T-cell (primary cell): ENCODE results near the gene RELL2. TPM values are rescaled to one million over a fixed set of nuclear protein-coding genes. Genes with fewer than 3 reads are reported as not detected.
"Not testable (repeated sequence)": the region's sequence is repeated elsewhere in the genome, so short reads cannot be mapped to it uniquely, and the experiment has no call there.

Experiments
- ATAC-seq, 4 experiments: fragments of 200-7000 bp in 3 of 4; fragments of 150-1000 bp in 1 of 4; cut with Tn5 transposase; replicated peaks in 1 of 4; 1 replicate in 3 of 4; 2 replicates in 1 of 4; pipeline ENCODE4 v1.10.0; 2021; ENCODE audit warnings: moderate library complexity in 3 of 4, mild to moderate bottlenecking in 2 of 4, moderate number of reproducible peaks in 1 of 4
- CTCF ChIA-PET, 2 donors: fragments of 300-600 bp; sonication (Branson Sonifier 250); formaldehyde crosslinking; loops; one replicate each; lab custom pipeline; 2022; ENCODE audit warnings: antibody characterized with exemption in 2 of 2; lab: Charles Lee
- POLR2A ChIA-PET, 2 donors: fragments of 300-600 bp; sonication (Branson Sonifier 250); formaldehyde crosslinking; loops; one replicate each; lab custom pipeline; 2022; ENCODE audit warnings: antibody characterized with exemption in 2 of 2; lab: Charles Lee
- DNase-seq, 35 experiments: peaks; one replicate each; pipeline versions ENCODE4 v3.0.0 to v3.0.0-alpha.2; 2013 to 2023
- H3K27ac ChIP-seq: one replicate; pipeline ENCODE4 v1.5.1; 2013; ENCODE audit warnings: low read length
- H3K27me3 ChIP-seq, 2 experiments: replicated peaks in 1 of 2; 1 replicate in 1 of 2; 2 replicates in 1 of 2; pipeline versions ENCODE4 v1.6.1 to v1.7.0; 2013; ENCODE audit warnings: low read length in 1 of 2, mixed read lengths in 1 of 2; ENCODE audit not compliant: control insufficient read depth in 2 of 2, insufficient read depth in 2 of 2; ENCODE audit errors: extremely low read depth in 1 of 2
- H3K36me3 ChIP-seq, 2 donors: 1 replicate in 1 of 2; 2 replicates in 1 of 2; pipeline versions ENCODE4 v1.6.1 to v1.7.0; 2013; ENCODE audit warnings: low read length in 1 of 2; ENCODE audit not compliant: control insufficient read depth in 2 of 2, insufficient read depth in 1 of 2; ENCODE audit errors: extremely low read depth in 1 of 2
- H3K4me1 ChIP-seq, 2 experiments: 1 replicate in 1 of 2; 2 replicates in 1 of 2; pipeline versions ENCODE4 v1.6.1 to v1.7.0; 2013; ENCODE audit warnings: low read length in 2 of 2, mixed read lengths in 1 of 2; ENCODE audit not compliant: insufficient read depth in 2 of 2, control insufficient read depth in 1 of 2; ENCODE audit errors: extremely low read depth in 1 of 2
- H3K4me3 ChIP-seq, 2 donors: 1 replicate in 1 of 2; 2 replicates in 1 of 2; pipeline versions ENCODE4 v1.5.1 to v1.7.0; 2013; ENCODE audit warnings: mild to moderate bottlenecking in 2 of 2, low read length in 1 of 2, moderate library complexity in 1 of 2; ENCODE audit not compliant: control insufficient read depth in 1 of 2; ENCODE audit errors: extremely low read depth in 1 of 2
- H3K9me3 ChIP-seq: 2 replicates; pipeline ENCODE4 v1.7.0; 2013
- H3K27ac Mint-ChIP-seq, 2 donors: one replicate each; pipeline ENCODE4 v1.8.0; 2020 to 2021; ENCODE audit warnings: mild to moderate bottlenecking in 2 of 2, mixed read lengths in 2 of 2
- H3K27me3 Mint-ChIP-seq, 2 donors: one replicate each; pipeline ENCODE4 v1.8.0; 2021 to 2022; ENCODE audit warnings: mixed read lengths in 2 of 2
- H3K36me3 Mint-ChIP-seq: one replicate; pipeline ENCODE4 v1.8.0; 2021; ENCODE audit warnings: mixed read lengths
- H3K4me1 Mint-ChIP-seq, 3 donors: one replicate each; pipeline ENCODE4 v1.8.0; 2020 to 2022; ENCODE audit warnings: mixed read lengths in 3 of 3, mild to moderate bottlenecking in 1 of 3
- H3K4me3 Mint-ChIP-seq, 3 donors: one replicate each; pipeline ENCODE4 v1.8.0; 2020 to 2022; ENCODE audit warnings: mild to moderate bottlenecking in 3 of 3, mixed read lengths in 3 of 3, moderate library complexity in 3 of 3
- H3K9me3 Mint-ChIP-seq, 3 donors: one replicate each; pipeline ENCODE4 v1.8.0; 2020 to 2022; ENCODE audit warnings: mixed read lengths in 3 of 3
- WGBS: methylation state at CpG from one replicate; pipeline ENCODE4 v1.1.5; 2013; ENCODE audit warnings: missing lambda C conversion rate; ENCODE audit not compliant: insufficient coverage; 5-methylcytosine and 5-hydroxymethylcytosine counted together
- total RNA-seq, 35 experiments: library from RNA in 6 of 35; stranded (reverse) in 6 of 35; fragments of 120-200 nt in 1 of 35; gene quantifications; one replicate each; pipeline versions ENCODE4 v1.2.1 to v1.2.4 and lab custom pipeline; 2013 to 2026

The RELL2 gene
- total RNA-seq, 5 donors from 2014 or later (not counting 1 experiment from before 2014, with no cell fraction given): 15.3 to 30.7 (median 26.0) TPM

- Histone ChIP-seq H3K27ac (peak overlapping the region; percentile 83), H3K4me3 (no peak overlapping the region), H3K4me1 (peaks cover 44 to 88% of the 10 kb centered on the region in 2 experiments), H3K9me3 (no peaks in the 10 kb centered on the region), H3K36me3 (peaks cover 0 to 9% of the 10 kb centered on the region in 2 donors), H3K27me3 (no peaks in the 10 kb centered on the region)
- Mint-ChIP-seq H3K4me3 (peak overlapping the region; percentile 39 to 73 (median 49)), H3K27me3 (no peaks in the 10 kb centered on the region), H3K36me3 (peaks cover 16% of the 10 kb centered on the region), H3K9me3 (no peaks in the 10 kb centered on the region), H3K4me1 (peaks cover 93 to 99% (median 94%) of the 10 kb centered on the region in 3 donors), H3K27ac (peak overlapping the region; percentile 88 to 92)
- no CpG with 5 or more reads among the region's 1 CpG for WGBS
- ChIA-PET POLR2A (interaction anchor here (0.7 to 1.2 kb wide), 4 partner anchors 9 to 1223 kb away, joined by 3 to 17 read pairs (median 4); no protein-coding TSS in a partner anchor), CTCF (interaction anchor here (0.7 to 5.3 kb wide), 11 partner anchors 9 to 817 kb away, joined by 3 to 86 read pairs (median 6); partner anchors contain the start of genes DIAPH1 (in 1 of the 2), HDAC3 (in 1 of the 2), RELL2 (in 1 of the 2) and TAF7 (in 1 of the 2))
- DNase-seq (no peak), ATAC-seq (no peak)
These were observed 28.2 kb upstream of the RELL2 start for GRCh38 chr5:141608557-141608956.

DNA sequence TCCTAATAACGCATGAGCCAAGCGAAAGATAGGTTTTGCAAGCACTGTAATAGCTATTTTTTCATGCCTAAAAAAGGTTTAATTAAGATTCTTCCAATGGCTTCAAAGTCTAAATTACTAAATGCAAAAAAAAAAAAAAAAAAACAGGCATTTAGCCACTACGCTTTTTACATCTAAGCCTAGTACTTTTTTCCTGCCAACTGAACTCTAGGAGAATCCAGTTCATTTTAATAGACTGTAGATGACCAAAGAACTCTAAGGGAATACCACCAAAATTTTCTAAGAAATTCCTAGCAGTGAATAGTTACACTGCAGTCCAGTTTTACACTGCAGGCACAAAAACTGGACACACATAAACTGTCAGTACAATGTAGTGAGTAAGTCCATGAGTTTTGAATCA, 27.8 kb upstream of the RELL2 start:
- ChIA-PET CTCF (interaction anchor here (0.5 to 5.3 kb wide), 11 partner anchors 9 to 1219 kb away, joined by 3 to 86 read pairs (median 6); partner anchors contain the start of genes DIAPH1 (in 1 of the 2) and TAF7 (in 1 of the 2)), POLR2A (interaction anchor here (0.6 to 1.2 kb wide), 4 partner anchors 8 to 1223 kb away, joined by 3 to 17 read pairs (median 4); no protein-coding TSS in a partner anchor)
- Mint-ChIP-seq H3K27me3 (no peaks in the 10 kb centered on the region), H3K27ac (peak overlapping the region; percentile 88 to 92), H3K36me3 (peaks cover 16% of the 10 kb centered on the region), H3K4me3 (peak overlapping the region in 1 of 3 donors; percentile 73), H3K9me3 (no peaks in the 10 kb centered on the region), H3K4me1 (peaks cover 92 to 99% (median 94%) of the 10 kb centered on the region in 3 donors)
- WGBS: no CpG with 5 or more reads among the region's 3 CpGs
- no peaks in the 10 kb centered on the region for H3K27me3 ChIP-seq
- H3K36me3 ChIP-seq: peaks cover 0 to 9% of the 10 kb centered on the region in 2 donors
- H3K4me1 ChIP-seq: peaks cover 43 to 87% of the 10 kb centered on the region in 2 experiments
- H3K27ac ChIP-seq: peak overlapping the region; percentile 83
- DNase-seq: no peak
- H3K9me3 ChIP-seq: no peaks in the 10 kb centered on the region
- no peak for ATAC-seq
- H3K4me3 ChIP-seq: no peak overlapping the region

- H3K27me3 Mint-ChIP-seq, POLR2A ChIA-PET, H3K9me3 Mint-ChIP-seq, H3K4me3 ChIP-seq, H3K36me3 ChIP-seq, H3K27me3 ChIP-seq, H3K9me3 ChIP-seq, ATAC-seq, DNase-seq: not testable (repeated sequence)
- peaks cover 42 to 86% of the 10 kb centered on the region in 2 experiments for H3K4me1 ChIP-seq
- peak overlapping the region; percentile 83 for H3K27ac ChIP-seq
- Mint-ChIP-seq H3K4me1 (peaks cover 92 to 99% (median 94%) of the 10 kb centered on the region in 3 donors), H3K36me3 (peaks cover 21% of the 10 kb centered on the region), H3K27ac (peak overlapping the region; percentile 88 to 92), H3K4me3 (peak overlapping the region; percentile 21 to 73 (median 53))
- WGBS: no CpG with 5 or more reads among the region's 7 CpGs
- CTCF ChIA-PET: interaction anchor here (0.5 to 5.3 kb wide), 4 partner anchors 8 to 1220 kb away, joined by 3 to 86 read pairs (median 5); partner anchors contain the start of gene DIAPH1 (in 1 of the 2)
These were observed 26.9 kb upstream of the RELL2 start for GRCh38 chr5:141609921-141610320.

DNA sequence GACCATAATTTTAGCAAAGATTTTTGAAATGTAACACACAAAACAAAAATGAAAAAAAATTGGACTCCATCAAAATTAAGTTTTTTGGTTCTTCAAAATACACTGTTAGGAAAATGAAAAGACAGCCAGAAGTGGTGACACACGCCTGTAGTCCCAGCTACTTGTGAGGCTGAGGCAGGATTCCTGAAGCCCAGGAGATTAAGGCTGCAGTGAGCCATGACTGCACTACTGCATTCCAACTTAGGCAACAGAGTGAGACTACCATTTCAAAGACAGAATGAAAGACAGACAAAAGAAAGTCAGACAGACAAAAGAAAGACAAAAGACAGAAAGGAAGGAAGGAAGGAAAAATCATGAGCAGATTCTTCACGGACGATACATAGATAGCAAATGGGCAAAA, 25.5 kb upstream of the RELL2 start:
- ChIA-PET CTCF (no interaction called here), POLR2A (interaction anchor here in 1 of 2 donors (0.7 kb wide), 1 partner anchor 9 kb away, joined by 3 read pairs; no protein-coding TSS in a partner anchor)
- peaks cover 25% of the 10 kb centered on the region for H3K36me3 Mint-ChIP-seq
- DNase-seq (no peak), ATAC-seq (no peak)
- H3K27ac Mint-ChIP-seq: peak overlapping the region; percentile 58 to 92
- H3K4me1 Mint-ChIP-seq: peaks cover 92 to 96% (median 94%) of the 10 kb centered on the region in 3 donors
- Histone ChIP-seq H3K27me3 (no peaks in the 10 kb centered on the region), H3K9me3 (no peaks in the 10 kb centered on the region), H3K36me3 (peaks cover 0 to 9% of the 10 kb centered on the region in 2 donors), H3K4me1 (peaks cover 51 to 81% of the 10 kb centered on the region in 2 experiments), H3K4me3 (no peak overlapping the region), H3K27ac (peak overlapping the region; percentile 28)
- 76% methylated on average over 3 of the region's 3 CpGs for WGBS
- H3K9me3 Mint-ChIP-seq: no peaks in the 10 kb centered on the region
- H3K4me3 Mint-ChIP-seq: peak overlapping the region; percentile 14 to 73 (median 32)
- no peaks in the 10 kb centered on the region for H3K27me3 Mint-ChIP-seq

GRCh38 chr5:141613344-141613743, 23.5 kb upstream of the RELL2 start:
- H3K36me3 Mint-ChIP-seq: peaks cover 32% of the 10 kb centered on the region
- no peak for DNase-seq
- no peaks in the 10 kb centered on the region for H3K27me3 Mint-ChIP-seq
- no peak overlapping the region for H3K4me3 ChIP-seq
- H3K27ac Mint-ChIP-seq: peak overlapping the region; percentile 72 to 73
- peaks cover 0 to 9% of the 10 kb centered on the region in 2 donors for H3K36me3 ChIP-seq
- peaks cover 86 to 93% (median 89%) of the 10 kb centered on the region in 3 donors for H3K4me1 Mint-ChIP-seq
- peaks cover 42 to 73% of the 10 kb centered on the region in 2 experiments for H3K4me1 ChIP-seq
- H3K9me3 Mint-ChIP-seq: no peaks in the 10 kb centered on the region
- peak overlapping the region; percentile 4 to 53 (median 52) for H3K4me3 Mint-ChIP-seq
- POLR2A ChIA-PET: interaction anchor here (0.6 to 1.3 kb wide), 2 partner anchors 12 to 33 kb away, joined by 7 read pairs; no protein-coding TSS in a partner anchor
- peak overlapping the region; percentile 14 for H3K27ac ChIP-seq
- CTCF ChIA-PET: interaction anchor here (0.6 to 14.5 kb wide), 6 partner anchors 9 to 50 kb away, joined by 3 to 514 read pairs (median 3); no protein-coding TSS in a partner anchor
- no peak for ATAC-seq
- no peaks in the 10 kb centered on the region for H3K9me3 ChIP-seq
- no peaks in the 10 kb centered on the region for H3K27me3 ChIP-seq

DNA sequence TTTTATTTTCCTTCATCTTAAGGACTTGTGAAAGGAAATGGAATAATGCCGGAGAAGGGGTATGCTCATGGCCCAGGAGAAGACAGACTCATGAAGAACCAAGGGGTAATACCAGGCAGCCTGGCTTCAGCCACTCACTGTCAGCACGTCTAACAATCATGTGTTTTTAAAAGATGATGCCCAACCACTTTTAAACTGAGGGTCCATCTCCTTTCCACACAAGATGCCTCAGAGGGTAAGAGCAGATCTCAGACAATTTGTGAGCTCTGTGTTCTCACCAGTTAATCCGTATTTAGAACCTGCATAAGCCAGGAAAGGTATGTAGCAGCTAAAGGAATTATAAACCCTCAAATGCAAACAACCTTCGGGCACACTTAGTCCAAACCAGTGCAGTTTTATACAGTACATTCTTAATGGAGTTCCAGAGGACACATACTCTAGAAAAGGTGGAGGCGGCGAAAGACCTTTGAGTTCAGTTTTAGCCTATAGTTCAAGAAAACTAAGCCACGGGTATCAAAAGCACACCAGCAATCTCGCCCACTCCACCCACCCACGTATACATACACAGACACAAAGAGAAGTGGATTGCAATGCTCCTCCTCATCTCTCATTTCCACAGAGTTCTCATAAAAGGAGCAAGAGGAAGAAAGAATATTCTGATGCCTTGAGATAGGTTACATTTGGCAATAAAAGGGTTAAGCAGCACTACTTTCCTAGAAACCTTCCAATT, 20.6 kb upstream of the RELL2 start:
- Mint-ChIP-seq H3K4me1 (peaks cover 65 to 69% (median 67%) of the 10 kb centered on the region in 3 donors), H3K36me3 (peaks cover 27% of the 10 kb centered on the region), H3K4me3 (peak overlapping the region; percentile 94 to 99 (median 98)), H3K27me3 (no peaks in the 10 kb centered on the region), H3K27ac (peak overlapping the region; percentile 96 to 97), H3K9me3 (no peaks in the 10 kb centered on the region)
- 17% methylated on average over 1 of the region's 9 CpGs for WGBS
- Histone ChIP-seq H3K36me3 (peaks cover 0 to 25% of the 10 kb centered on the region in 2 donors), H3K9me3 (no peaks in the 10 kb centered on the region), H3K4me1 (peaks cover 32 to 60% of the 10 kb centered on the region in 2 experiments), H3K27ac (peak overlapping the region; percentile 18), H3K27me3 (no peaks in the 10 kb centered on the region), H3K4me3 (peak overlapping the region; percentile 94 to 97)
- CTCF ChIA-PET: interaction anchor here (0.6 to 14.5 kb wide), 13 partner anchors 8 to 296 kb away, joined by 3 to 514 read pairs (median 9); partner anchors contain the start of genes HDAC3 (in 1 of the 2), RELL2 (in 1 of the 2) and TAF7 (in 1 of the 2)
- POLR2A ChIA-PET: interaction anchor here (0.6 to 1.9 kb wide), 10 partner anchors 9 to 527 kb away, joined by 3 to 20 read pairs (median 5); partner anchors contain the start of genes RELL2 (in 2 of the 2) and HDAC3 (in 1 of the 2)
- ATAC-seq (no peak), DNase-seq (no peak)
